Liver (tissue), 9 donors: ENCODE measurements around the gene RD3L. TPM values are rescaled to one million over a fixed set of nuclear protein-coding genes. Genes with fewer than 3 reads are reported as not detected.

ENCODE experiments used
- DNase-seq: peaks from one replicate; pipeline ENCODE4 v3.0.0-alpha.2; 2017; ENCODE audit warnings: low spot score
- H3K27ac ChIP-seq, 2 donors: one replicate each; pipeline ENCODE4 v1.7.0; 2013; ENCODE audit warnings: inconsistent platforms in 2 of 2, low read length in 2 of 2, control low read depth in 1 of 2, low read depth in 1 of 2, mild to moderate bottlenecking in 1 of 2
- H3K27me3 ChIP-seq, 4 donors: one replicate each; pipeline versions ENCODE4 v1.6.1 to v1.7.0; 2013; ENCODE audit warnings: low read length in 3 of 4, inconsistent platforms in 1 of 4, mild to moderate bottlenecking in 1 of 4, moderate library complexity in 1 of 4; ENCODE audit not compliant: control insufficient read depth in 4 of 4, insufficient read depth in 4 of 4
- H3K36me3 ChIP-seq, 4 donors: one replicate each; pipeline versions ENCODE4 v1.6.1 to v1.7.0; 2013; ENCODE audit warnings: low read length in 3 of 4, mild to moderate bottlenecking in 3 of 4, low read depth in 1 of 4, moderate library complexity in 1 of 4; ENCODE audit not compliant: control insufficient read depth in 4 of 4, insufficient read depth in 3 of 4
- H3K4me1 ChIP-seq, 4 donors: one replicate each; pipeline versions ENCODE4 v1.6.1 to v1.7.0; 2013; ENCODE audit warnings: low read length in 3 of 4, mild to moderate bottlenecking in 3 of 4, moderate library complexity in 1 of 4; ENCODE audit not compliant: control insufficient read depth in 4 of 4, insufficient read depth in 4 of 4
- H3K4me3 ChIP-seq, 3 donors: one replicate each; pipeline versions ENCODE4 v1.6.1 to v1.7.0; 2013; ENCODE audit warnings: low read length in 3 of 3, control low read depth in 1 of 3, low read depth in 1 of 3, mild to moderate bottlenecking in 1 of 3
- H3K9ac ChIP-seq, 2 donors: one replicate each; pipeline ENCODE4 v1.7.0; 2013; ENCODE audit warnings: low read length in 2 of 2, mild to moderate bottlenecking in 2 of 2, moderate library complexity in 2 of 2, control low read depth in 1 of 2, low read depth in 1 of 2
- H3K9me3 ChIP-seq, 4 donors: one replicate each; pipeline versions ENCODE4 v1.6.1 to v1.7.0; 2013; ENCODE audit warnings: low read length in 3 of 4; ENCODE audit not compliant: control insufficient read depth in 4 of 4
- EGR1 ChIP-seq, 2 donors: IDR thresholded peaks; 2 replicates each; pipeline ENCODE4 v1.6.1; 2016 to 2018; ENCODE audit warnings: antibody characterized with exemption in 2 of 2, low read depth in 2 of 2
- FOXA2 ChIP-seq: IDR thresholded peaks from 2 replicates; pipeline ENCODE4 v1.6.1; 2016; ENCODE audit warnings: antibody characterized with exemption
- HNF4A ChIP-seq, 2 donors: conservative IDR thresholded peaks; 2 replicates each; pipeline ENCODE4 v1.6.1; 2016; ENCODE audit warnings: antibody characterized with exemption in 2 of 2, mild to moderate bottlenecking in 2 of 2
- JUND ChIP-seq, 2 donors: IDR thresholded peaks; 2 replicates each; pipeline ENCODE4 v1.6.1; 2016; ENCODE audit warnings: antibody characterized with exemption in 2 of 2
- RXRA ChIP-seq, 2 donors: IDR thresholded peaks; 2 replicates each; pipeline ENCODE4 v1.6.1; 2017 to 2018; ENCODE audit warnings: antibody characterized with exemption in 2 of 2, mild to moderate bottlenecking in 1 of 2
- SP1 ChIP-seq: IDR thresholded peaks from 2 replicates; pipeline ENCODE4 v1.6.1; 2018; ENCODE audit warnings: antibody characterized with exemption, mild to moderate bottlenecking
- TAF1 ChIP-seq: conservative IDR thresholded peaks from 2 replicates; pipeline ENCODE4 v1.6.1; 2016; ENCODE audit warnings: antibody characterized with exemption, mild to moderate bottlenecking
- WGBS: extraction: QIAGEN DNeasy Blood & Tissue Kit; methylation state at CpG from one replicate; pipeline ENCODE4 v1.1.7; 2013; 5-methylcytosine and 5-hydroxymethylcytosine counted together
- polyA plus RNA-seq, 2 donors: library from polyadenylated mRNA; stranded (reverse) in 1 of 2; unstranded in 1 of 2; fragments of 200-250 nt in 1 of 2; fragments of >200 nt in 1 of 2; fragmentation: Nextera tagmentation in 1 of 2; extraction: Ambion mirVana in 1 of 2; gene quantifications; one replicate each; pipeline versions ENCODE4 v1.2.1 to v1.2.3, GENCODE V29; 2013 to 2015
- total RNA-seq, 2 donors: library from RNA; depleted of rRNA; stranded (reverse); fragments of >200 nt; gene quantifications; one replicate each; pipeline ENCODE4 v1.2.3, GENCODE V29; 2014
- TF ChIP-seq, protein P1 (sequence below): IDR thresholded peaks from 2 replicates; pipeline ENCODE4 v1.6.1; 2016; ENCODE audit warnings: antibody characterized with exemption, mild to moderate bottlenecking
- TF ChIP-seq, protein P2 (sequence below): IDR thresholded peaks from 2 replicates; pipeline ENCODE4 v1.6.1; 2016; ENCODE audit warnings: antibody characterized with exemption
- donor health status: healthy.
- donor health status: healthy.
- donor health status: healthy.
- donor health status: healthy.
- donor health status: healthy.

RD3L gene
- total and polyA plus RNA-seq, 4 donors, result 0.09 to 0.64 (median 0.19) TPM

DNA sequence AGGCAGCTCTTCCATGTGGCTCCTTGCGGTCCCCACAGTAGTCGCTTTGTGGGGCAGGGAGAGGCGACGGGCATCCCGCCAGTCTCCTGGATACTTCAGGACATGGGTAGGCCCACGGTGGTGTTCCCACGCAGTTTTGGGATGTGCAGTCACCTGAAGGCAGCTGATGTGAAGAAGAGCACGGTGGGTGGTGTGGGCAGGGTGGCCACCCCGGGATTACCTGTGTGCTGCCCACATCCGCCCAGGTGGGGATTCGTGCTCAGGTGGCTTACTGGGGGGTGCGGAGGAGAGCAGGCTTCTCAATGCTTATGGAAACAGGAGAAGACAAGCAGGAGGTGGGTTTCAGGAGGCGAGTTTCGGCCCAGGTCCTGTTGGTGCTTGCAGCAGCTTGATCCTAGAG lies 42.5 kb downstream of the RD3L start (continued):
- TF ChIP-seq, protein P1, sequence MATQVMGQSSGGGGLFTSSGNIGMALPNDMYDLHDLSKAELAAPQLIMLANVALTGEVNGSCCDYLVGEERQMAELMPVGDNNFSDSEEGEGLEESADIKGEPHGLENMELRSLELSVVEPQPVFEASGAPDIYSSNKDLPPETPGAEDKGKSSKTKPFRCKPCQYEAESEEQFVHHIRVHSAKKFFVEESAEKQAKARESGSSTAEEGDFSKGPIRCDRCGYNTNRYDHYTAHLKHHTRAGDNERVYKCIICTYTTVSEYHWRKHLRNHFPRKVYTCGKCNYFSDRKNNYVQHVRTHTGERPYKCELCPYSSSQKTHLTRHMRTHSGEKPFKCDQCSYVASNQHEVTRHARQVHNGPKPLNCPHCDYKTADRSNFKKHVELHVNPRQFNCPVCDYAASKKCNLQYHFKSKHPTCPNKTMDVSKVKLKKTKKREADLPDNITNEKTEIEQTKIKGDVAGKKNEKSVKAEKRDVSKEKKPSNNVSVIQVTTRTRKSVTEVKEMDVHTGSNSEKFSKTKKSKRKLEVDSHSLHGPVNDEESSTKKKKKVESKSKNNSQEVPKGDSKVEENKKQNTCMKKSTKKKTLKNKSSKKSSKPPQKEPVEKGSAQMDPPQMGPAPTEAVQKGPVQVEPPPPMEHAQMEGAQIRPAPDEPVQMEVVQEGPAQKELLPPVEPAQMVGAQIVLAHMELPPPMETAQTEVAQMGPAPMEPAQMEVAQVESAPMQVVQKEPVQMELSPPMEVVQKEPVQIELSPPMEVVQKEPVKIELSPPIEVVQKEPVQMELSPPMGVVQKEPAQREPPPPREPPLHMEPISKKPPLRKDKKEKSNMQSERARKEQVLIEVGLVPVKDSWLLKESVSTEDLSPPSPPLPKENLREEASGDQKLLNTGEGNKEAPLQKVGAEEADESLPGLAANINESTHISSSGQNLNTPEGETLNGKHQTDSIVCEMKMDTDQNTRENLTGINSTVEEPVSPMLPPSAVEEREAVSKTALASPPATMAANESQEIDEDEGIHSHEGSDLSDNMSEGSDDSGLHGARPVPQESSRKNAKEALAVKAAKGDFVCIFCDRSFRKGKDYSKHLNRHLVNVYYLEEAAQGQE, result no peak
- TF ChIP-seq FOXA2 (no peak), EGR1 (IDR thresholded peaks at IDR 0.05; ENCODE audit: low read depth in 2 of 2) (no peak), RXRA (IDR thresholded peaks at IDR 0.05) (no peak)

DNA sequence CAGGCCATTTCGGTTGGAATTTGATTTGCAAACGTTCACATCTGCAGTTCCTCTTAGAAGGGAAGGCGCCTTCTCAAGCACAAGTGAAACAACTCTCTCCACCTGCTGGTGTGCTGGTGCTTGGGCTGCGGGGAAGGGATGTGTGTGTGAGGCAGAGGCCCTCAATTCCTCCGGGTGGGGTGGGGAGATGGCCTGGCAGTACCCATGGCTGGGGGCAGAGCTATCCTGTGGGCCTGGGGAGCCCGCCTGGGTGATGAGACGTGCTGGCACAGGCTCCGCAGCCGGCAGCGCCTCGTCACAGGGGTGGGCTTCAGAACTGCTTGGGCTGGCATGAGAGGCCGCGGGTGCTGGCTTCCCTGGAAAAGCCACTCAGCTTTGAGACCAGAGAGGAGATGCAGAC lies 43.0 kb downstream of the RD3L start:
- no peak overlapping the region for H3K4me3 ChIP-seq
- H3K27ac ChIP-seq, result no peak overlapping the region
- no peak for DNase-seq
- H3K9me3 ChIP-seq, result no peaks in the 10 kb centered on the region
- H3K9ac ChIP-seq, result no peak overlapping the region
- 82% methylated on average over 13 of the region's 13 CpGs for WGBS
- H3K36me3 ChIP-seq, result no peaks in the 10 kb centered on the region
- TF ChIP-seq, protein P1, result no peak
- TF ChIP-seq JUND (IDR thresholded peaks at IDR 0.05), result no peak
- no peak for TF ChIP-seq HNF4A (conservative IDR thresholded peaks at IDR 0.05)
- TF ChIP-seq TAF1, result no peak
- TF ChIP-seq SP1, result no peak
- H3K4me1 ChIP-seq, result peaks cover 16 to 25% (median 23%) of the 10 kb centered on the region in 4 donors
- no peaks in the 10 kb centered on the region for H3K27me3 ChIP-seq

DNA sequence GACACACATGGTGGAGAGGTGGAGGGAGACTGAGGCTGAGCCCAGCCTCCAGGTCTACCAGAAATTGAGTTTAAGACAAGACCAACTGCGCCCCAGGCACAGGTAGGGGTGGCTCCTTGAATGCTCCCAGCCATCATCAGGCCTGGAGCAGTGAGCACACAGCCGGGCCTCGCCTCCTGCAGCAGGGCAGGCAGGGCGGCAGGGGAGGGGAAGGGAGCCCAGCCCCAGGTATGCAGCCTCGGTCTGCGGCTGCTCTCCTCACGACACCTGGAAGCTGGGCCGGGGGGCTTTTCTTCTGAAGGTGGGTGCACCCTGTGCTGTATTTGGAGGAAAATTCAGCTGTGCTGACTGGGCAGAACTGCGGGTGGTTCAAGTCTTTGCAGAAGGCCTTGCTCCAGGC lies 43.6 kb downstream of the RD3L start:
- Histone ChIP-seq H3K4me1 (peaks cover 22 to 31% (median 28%) of the 10 kb centered on the region in 4 donors), H3K9me3 (no peaks in the 10 kb centered on the region)
- WGBS, result 87% methylated on average over 9 of the region's 9 CpGs

More for the DNA sequence above, 43.6 kb downstream of the RD3L start:
- Histone ChIP-seq H3K27me3 (no peaks in the 10 kb centered on the region), H3K27ac (no peak overlapping the region), H3K36me3 (no peaks in the 10 kb centered on the region), H3K9ac (no peak overlapping the region), H3K4me3 (no peak overlapping the region)
- DNase-seq, result no peak
- TF ChIP-seq, protein P2, sequence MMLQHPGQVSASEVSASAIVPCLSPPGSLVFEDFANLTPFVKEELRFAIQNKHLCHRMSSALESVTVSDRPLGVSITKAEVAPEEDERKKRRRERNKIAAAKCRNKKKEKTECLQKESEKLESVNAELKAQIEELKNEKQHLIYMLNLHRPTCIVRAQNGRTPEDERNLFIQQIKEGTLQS, result no peak
